ENCODE data around the gene FOXN1. TPM values are rescaled to one million over a fixed set of nuclear protein-coding genes. Genes with fewer than 3 reads are reported as not detected.
"Not testable (repeated sequence)": the region's sequence is repeated elsewhere in the genome, so short reads cannot be mapped to it uniquely, and the experiment has no call there.

The FOXN1 gene
- total RNA-seq, 1 experiment from 2014 or later = not detected

DNA sequence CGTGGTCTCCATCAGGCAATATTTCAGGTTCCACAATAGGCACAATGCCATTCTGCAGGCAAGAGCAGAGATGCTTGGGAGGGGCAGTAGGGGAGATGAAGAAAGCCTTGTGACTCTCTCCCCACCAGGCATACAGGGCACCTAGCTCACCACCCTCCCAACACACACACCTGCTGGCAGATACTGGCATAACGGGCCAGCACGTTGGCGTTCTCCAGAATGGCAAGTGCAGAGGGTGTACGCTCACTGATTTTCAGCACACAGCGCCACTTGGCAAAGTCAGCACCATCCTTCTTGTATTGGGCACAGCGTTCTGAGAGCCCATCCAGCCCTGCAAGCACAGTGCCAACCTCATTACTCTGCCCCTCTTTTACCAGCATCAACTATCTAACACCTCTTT is 68.4 kb downstream of the FOXN1 start:
- no peaks in the 10 kb centered on the region for H3K9me3 Mint-ChIP-seq

DNA sequence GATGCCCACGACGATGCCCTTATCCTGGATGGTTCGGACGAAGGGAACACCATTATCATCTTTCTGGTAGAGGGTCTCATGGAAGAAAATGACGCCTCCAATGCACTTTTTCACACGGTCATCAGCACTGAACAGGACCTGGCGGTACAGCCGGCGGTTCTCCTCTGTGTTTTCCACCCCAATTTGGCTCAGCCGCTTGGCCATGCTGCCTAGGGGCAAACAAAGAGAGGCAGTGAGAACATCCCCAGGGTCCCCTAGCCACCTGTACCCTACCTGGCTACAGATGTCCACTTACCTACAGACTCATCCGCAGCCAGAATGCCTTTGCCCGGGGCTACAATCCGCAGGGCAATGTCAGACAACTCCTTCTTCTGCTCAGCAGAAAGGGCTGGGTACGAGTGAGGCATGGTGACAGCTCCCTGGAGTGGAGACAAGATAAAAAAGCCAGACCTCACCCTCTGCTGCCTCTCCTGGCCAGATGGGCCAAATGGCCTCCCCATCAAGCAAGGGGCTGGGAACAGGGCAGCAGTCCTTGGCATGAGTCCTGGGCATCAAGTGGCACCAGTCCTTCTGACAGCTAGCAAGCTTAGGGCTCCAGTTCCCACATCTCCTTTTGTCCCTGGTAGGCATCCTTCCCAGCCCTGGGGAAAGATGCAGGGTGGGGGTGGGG is 69.1 kb downstream of the FOXN1 start:
- CTCF ChIA-PET = interaction anchor here (0.8 to 3.6 kb wide), 4 partner anchors 9 to 76 kb away, joined by 3 to 26 read pairs (median 12); partner anchors contain the start of gene BLTP2
- H3K9me3 Mint-ChIP-seq = no peaks in the 10 kb centered on the region
- POLR2A ChIA-PET = interaction anchor here (0.7 kb wide), 1 partner anchor 152 kb away, joined by 3 read pairs; no protein-coding TSS in a partner anchor
- no peak for ATAC-seq
- H3K27me3 Mint-ChIP-seq (ENCODE audit: low read depth) = peaks cover 3% of the 10 kb centered on the region; the same call in 1 of the 2 replicates
- no peak overlapping the region for H3K27ac Mint-ChIP-seq
- H3K4me1 Mint-ChIP-seq = peaks cover 21% of the 10 kb centered on the region
- no peak overlapping the region for H3K4me3 Mint-ChIP-seq
- no peak for TF ChIP-seq TP53 (CRISPR knock-in tag; IDR thresholded peaks at IDR 0.05)
- TF ChIP-seq, protein P1, sequence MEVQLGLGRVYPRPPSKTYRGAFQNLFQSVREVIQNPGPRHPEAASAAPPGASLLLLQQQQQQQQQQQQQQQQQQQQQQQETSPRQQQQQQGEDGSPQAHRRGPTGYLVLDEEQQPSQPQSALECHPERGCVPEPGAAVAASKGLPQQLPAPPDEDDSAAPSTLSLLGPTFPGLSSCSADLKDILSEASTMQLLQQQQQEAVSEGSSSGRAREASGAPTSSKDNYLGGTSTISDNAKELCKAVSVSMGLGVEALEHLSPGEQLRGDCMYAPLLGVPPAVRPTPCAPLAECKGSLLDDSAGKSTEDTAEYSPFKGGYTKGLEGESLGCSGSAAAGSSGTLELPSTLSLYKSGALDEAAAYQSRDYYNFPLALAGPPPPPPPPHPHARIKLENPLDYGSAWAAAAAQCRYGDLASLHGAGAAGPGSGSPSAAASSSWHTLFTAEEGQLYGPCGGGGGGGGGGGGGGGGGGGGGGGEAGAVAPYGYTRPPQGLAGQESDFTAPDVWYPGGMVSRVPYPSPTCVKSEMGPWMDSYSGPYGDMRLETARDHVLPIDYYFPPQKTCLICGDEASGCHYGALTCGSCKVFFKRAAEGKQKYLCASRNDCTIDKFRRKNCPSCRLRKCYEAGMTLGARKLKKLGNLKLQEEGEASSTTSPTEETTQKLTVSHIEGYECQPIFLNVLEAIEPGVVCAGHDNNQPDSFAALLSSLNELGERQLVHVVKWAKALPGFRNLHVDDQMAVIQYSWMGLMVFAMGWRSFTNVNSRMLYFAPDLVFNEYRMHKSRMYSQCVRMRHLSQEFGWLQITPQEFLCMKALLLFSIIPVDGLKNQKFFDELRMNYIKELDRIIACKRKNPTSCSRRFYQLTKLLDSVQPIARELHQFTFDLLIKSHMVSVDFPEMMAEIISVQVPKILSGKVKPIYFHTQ (CRISPR knock-in tag; IDR thresholded peaks at IDR 0.05) = no peak
- no peak for TF ChIP-seq IRF2 (CRISPR knock-in tag; IDR thresholded peaks at IDR 0.05; ENCODE audit: borderline replicate concordance, low read depth)
- no peak for DNase-seq (ENCODE audit: low spot score)
- peaks cover 37% of the 10 kb centered on the region for H3K36me3 Mint-ChIP-seq

More for the DNA sequence above, 68.4 kb downstream of the FOXN1 start:
- TF ChIP-seq ATF1 (CRISPR knock-in tag; IDR thresholded peaks at IDR 0.05) (no peak), NR1H2 (CRISPR knock-in tag; IDR thresholded peaks at IDR 0.05) (no peak), OVOL2 (CRISPR knock-in tag; IDR thresholded peaks at IDR 0.05; ENCODE audit: borderline replicate concordance) (no peak), MYBL2 (CRISPR knock-in tag; IDR thresholded peaks at IDR 0.05) (no peak), ELF4 (CRISPR knock-in tag; IDR thresholded peaks at IDR 0.05; ENCODE audit: low read depth) (no peak)
- TF ChIP-seq, protein P2, sequence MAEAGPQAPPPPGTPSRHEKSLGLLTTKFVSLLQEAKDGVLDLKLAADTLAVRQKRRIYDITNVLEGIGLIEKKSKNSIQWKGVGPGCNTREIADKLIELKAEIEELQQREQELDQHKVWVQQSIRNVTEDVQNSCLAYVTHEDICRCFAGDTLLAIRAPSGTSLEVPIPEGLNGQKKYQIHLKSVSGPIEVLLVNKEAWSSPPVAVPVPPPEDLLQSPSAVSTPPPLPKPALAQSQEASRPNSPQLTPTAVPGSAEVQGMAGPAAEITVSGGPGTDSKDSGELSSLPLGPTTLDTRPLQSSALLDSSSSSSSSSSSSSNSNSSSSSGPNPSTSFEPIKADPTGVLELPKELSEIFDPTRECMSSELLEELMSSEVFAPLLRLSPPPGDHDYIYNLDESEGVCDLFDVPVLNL (CRISPR knock-in tag; IDR thresholded peaks at IDR 0.05; ENCODE audit: borderline replicate concordance, low read depth) = no peak
- TF ChIP-seq, protein P3, sequence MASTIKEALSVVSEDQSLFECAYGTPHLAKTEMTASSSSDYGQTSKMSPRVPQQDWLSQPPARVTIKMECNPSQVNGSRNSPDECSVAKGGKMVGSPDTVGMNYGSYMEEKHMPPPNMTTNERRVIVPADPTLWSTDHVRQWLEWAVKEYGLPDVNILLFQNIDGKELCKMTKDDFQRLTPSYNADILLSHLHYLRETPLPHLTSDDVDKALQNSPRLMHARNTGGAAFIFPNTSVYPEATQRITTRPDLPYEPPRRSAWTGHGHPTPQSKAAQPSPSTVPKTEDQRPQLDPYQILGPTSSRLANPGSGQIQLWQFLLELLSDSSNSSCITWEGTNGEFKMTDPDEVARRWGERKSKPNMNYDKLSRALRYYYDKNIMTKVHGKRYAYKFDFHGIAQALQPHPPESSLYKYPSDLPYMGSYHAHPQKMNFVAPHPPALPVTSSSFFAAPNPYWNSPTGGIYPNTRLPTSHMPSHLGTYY (CRISPR knock-in tag; IDR thresholded peaks at IDR 0.05) = no peak
- TF ChIP-seq, protein P4, sequence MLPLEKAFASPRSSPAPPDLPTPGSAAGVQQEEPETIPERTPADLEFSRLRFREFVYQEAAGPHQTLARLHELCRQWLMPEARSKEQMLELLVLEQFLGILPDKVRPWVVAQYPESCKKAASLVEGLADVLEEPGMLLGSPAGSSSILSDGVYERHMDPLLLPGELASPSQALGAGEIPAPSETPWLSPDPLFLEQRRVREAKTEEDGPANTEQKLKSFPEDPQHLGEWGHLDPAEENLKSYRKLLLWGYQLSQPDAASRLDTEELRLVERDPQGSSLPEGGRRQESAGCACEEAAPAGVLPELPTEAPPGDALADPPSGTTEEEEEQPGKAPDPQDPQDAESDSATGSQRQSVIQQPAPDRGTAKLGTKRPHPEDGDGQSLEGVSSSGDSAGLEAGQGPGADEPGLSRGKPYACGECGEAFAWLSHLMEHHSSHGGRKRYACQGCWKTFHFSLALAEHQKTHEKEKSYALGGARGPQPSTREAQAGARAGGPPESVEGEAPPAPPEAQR (CRISPR knock-in tag; IDR thresholded peaks at IDR 0.05) = no peak
- TF ChIP-seq, protein P5, sequence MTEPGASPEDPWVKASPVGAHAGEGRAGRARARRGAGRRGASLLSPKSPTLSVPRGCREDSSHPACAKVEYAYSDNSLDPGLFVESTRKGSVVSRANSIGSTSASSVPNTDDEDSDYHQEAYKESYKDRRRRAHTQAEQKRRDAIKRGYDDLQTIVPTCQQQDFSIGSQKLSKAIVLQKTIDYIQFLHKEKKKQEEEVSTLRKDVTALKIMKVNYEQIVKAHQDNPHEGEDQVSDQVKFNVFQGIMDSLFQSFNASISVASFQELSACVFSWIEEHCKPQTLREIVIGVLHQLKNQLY (CRISPR knock-in tag; IDR thresholded peaks at IDR 0.05) = no peak
- TF ChIP-seq, protein P6, sequence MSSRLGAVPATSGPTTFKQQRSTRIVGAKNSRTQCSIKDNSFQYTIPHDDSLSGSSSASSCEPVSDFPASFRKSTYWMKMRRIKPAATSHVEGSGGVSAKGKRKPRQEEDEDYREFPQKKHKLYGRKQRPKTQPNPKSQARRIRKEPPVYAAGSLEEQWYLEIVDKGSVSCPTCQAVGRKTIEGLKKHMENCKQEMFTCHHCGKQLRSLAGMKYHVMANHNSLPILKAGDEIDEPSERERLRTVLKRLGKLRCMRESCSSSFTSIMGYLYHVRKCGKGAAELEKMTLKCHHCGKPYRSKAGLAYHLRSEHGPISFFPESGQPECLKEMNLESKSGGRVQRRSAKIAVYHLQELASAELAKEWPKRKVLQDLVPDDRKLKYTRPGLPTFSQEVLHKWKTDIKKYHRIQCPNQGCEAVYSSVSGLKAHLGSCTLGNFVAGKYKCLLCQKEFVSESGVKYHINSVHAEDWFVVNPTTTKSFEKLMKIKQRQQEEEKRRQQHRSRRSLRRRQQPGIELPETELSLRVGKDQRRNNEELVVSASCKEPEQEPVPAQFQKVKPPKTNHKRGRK (CRISPR knock-in tag; IDR thresholded peaks at IDR 0.05; ENCODE audit: borderline replicate concordance) = no peak
- Mint-ChIP-seq H3K27ac (no peak overlapping the region), H3K4me1 (peaks cover 27% of the 10 kb centered on the region), H3K36me3 (peaks cover 32% of the 10 kb centered on the region), H3K27me3 (ENCODE audit: low read depth) (peaks cover 3% of the 10 kb centered on the region; the same call in 1 of the 2 replicates), H3K4me3 (no peak overlapping the region)
- CTCF ChIA-PET = interaction anchor here (2.4 to 3.6 kb wide), 2 partner anchors 28 to 76 kb away, joined by 6 to 26 read pairs; no protein-coding TSS in a partner anchor
- no peak for ATAC-seq
- DNase-seq (ENCODE audit: low spot score) = no peak
- POLR2A ChIA-PET = no interaction called here

DNA sequence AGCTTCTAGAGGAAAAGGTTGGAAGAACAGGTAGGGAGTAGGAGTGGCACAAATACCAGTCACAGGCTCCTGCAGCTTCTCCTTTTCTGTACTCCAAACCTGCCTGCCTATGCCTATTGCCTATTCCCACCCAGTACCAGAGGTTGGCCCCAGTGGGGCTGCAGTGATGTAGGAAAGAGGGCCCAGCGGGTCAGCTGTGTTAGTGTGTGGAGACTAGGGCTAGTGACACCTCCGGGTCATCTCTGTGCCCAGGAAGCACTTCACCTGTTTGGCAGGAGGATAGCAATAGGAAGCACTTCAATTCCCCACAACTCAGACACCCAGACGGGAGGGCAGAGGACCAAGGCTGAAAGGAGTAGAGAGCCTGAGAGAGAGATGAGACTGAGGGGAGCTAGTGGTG is 69.9 kb downstream of the FOXN1 start:
- Mint-ChIP-seq H3K4me1 (peaks cover 17% of the 10 kb centered on the region), H3K36me3 (peaks cover 43% of the 10 kb centered on the region), H3K4me3 (peak overlapping the region; percentile 75)
- DNase-seq (ENCODE audit: low spot score); ATAC-seq; H3K27me3 Mint-ChIP-seq (ENCODE audit: low read depth); H3K9me3 Mint-ChIP-seq; H3K27ac Mint-ChIP-seq: not testable (repeated sequence)
- ChIA-PET POLR2A (interaction anchor here (1.1 to 1.3 kb wide), 4 partner anchors 23 to 326 kb away, joined by 3 to 8 read pairs (median 4); partner anchors contain the start of genes DHRS13, SDF2, SUPT6H and UNC119), CTCF (interaction anchor here (0.8 to 3.6 kb wide), 5 partner anchors 10 to 77 kb away, joined by 3 to 26 read pairs (median 7); partner anchors contain the start of gene BLTP2)

Measured in WTC11 (cell line).